ENCODE measurements around the gene TRPM5.

- TF ChIP-seq CTCF (IDR thresholded peaks at IDR 0.05) (no peak), EP300 (IDR thresholded peaks at IDR 0.05) (no peak)
These were observed 25.5 kb downstream of the TRPM5 start for GRCh38 chr11:2418693-2419360.

Measured in stomach (tissue), 4 donors.